Lower lobe of right lung (tissue), 2 donors: ENCODE results near the gene NPTX1. TPM values are rescaled to one million over a fixed set of nuclear protein-coding genes. Genes with fewer than 3 reads are reported as not detected.
A peak's percentile ranks its signal among the peaks of the same experiment; 100 is the strongest.

ENCODE experiments used
- ATAC-seq, 2 donors: fragments of 200-7000 bp; cut with Tn5 transposase; one replicate each; pipeline ENCODE4 v1.9.1; 2020 to 2022; ENCODE audit warnings: mild to moderate bottlenecking in 2 of 2, moderate library complexity in 2 of 2
- DNase-seq: peaks from one replicate; pipeline ENCODE4 v3.0.0-alpha.2; 2020
- H3K27ac ChIP-seq: fragments of 200-600 bp; one replicate; pipeline ENCODE4 v1.8.0; 2022
- H3K27me3 ChIP-seq: fragments of 200-600 bp; one replicate; pipeline ENCODE4 v1.8.0; 2022; ENCODE audit warnings: low read depth
- H3K36me3 ChIP-seq: fragments of 200-600 bp; one replicate; pipeline ENCODE4 v1.8.0; 2022; ENCODE audit warnings: mild to moderate bottlenecking
- H3K4me1 ChIP-seq: fragments of 200-600 bp; one replicate; pipeline ENCODE4 v1.8.0; 2022
- H3K4me3 ChIP-seq: fragments of 200-600 bp; one replicate; pipeline ENCODE4 v1.8.0; 2022; ENCODE audit warnings: mild to moderate bottlenecking
- H3K9me3 ChIP-seq: fragments of 200-600 bp; one replicate; pipeline ENCODE4 v1.8.0; 2022
- CTCF ChIP-seq: fragments of 200-600 bp; IDR thresholded peaks from one replicate; pipeline ENCODE4 v1.8.0; 2022; ENCODE audit warnings: antibody characterized with exemption, mild to moderate bottlenecking
- intact Hi-C: fragments of 100-400 bp; cut with DNase I; formaldehyde crosslinking; loops from one replicate; pipeline ENCODE4 v1.11.0; 2022
- total RNA-seq: library from RNA; stranded (reverse); fragmentation: NEBNext Ultra II Directional; extraction: Animal tissue kit (Norgen Biotek cat#: 25700); gene quantifications from one replicate; pipeline ENCODE4 v1.2.1, GENCODE V29; 2021
- donor health status: DM: no; HTN: yes; CAD: no; lungs with severe emphysema.

The NPTX1 gene
- total RNA-seq, 1 donor from 2014 or later, result 2.1 TPM

GRCh38 chr17:80432350-80432955 is 44.0 kb downstream of the NPTX1 start:
- Histone ChIP-seq H3K4me1 (no peaks in the 10 kb centered on the region), H3K4me3 (no peak overlapping the region), H3K36me3 (peaks cover 18% of the 10 kb centered on the region), H3K9me3 (no peaks in the 10 kb centered on the region), H3K27me3 (no peaks in the 10 kb centered on the region), H3K27ac (no peak overlapping the region)
- ATAC-seq, result no peak
- TF ChIP-seq CTCF, result no peak
- peak; percentile 37 for DNase-seq
- intact Hi-C loops, result no loop called here

- Histone ChIP-seq H3K4me1 (peaks cover 7% of the 10 kb centered on the region), H3K27me3 (no peaks in the 10 kb centered on the region), H3K27ac (no peak overlapping the region), H3K9me3 (no peaks in the 10 kb centered on the region), H3K36me3 (peaks cover 18% of the 10 kb centered on the region), H3K4me3 (no peak overlapping the region)
- peak; percentile 40 for DNase-seq
- no peak for ATAC-seq
- intact Hi-C loops, result no loop called here
- TF ChIP-seq CTCF, result no peak
Observed at GRCh38 chr17:80431246-80432195, 44.9 kb downstream of the NPTX1 start.

GRCh38 chr17:80430446-80431245 is 45.8 kb downstream of the NPTX1 start:
- intact Hi-C loops, result no loop called here
- no peak overlapping the region for H3K27ac ChIP-seq
- peaks cover 7% of the 10 kb centered on the region for H3K4me1 ChIP-seq
- H3K27me3 ChIP-seq, result no peaks in the 10 kb centered on the region
- TF ChIP-seq CTCF, result no peak
- ATAC-seq, result no peak
- H3K4me3 ChIP-seq, result no peak overlapping the region
- H3K9me3 ChIP-seq, result no peaks in the 10 kb centered on the region
- H3K36me3 ChIP-seq, result peaks cover 18% of the 10 kb centered on the region
- peak; percentile 42 for DNase-seq

GRCh38 chr17:80429356-80430275 is 46.8 kb downstream of the NPTX1 start:
- ATAC-seq (no peak), DNase-seq (no peak)
- no peaks in the 10 kb centered on the region for H3K9me3 ChIP-seq
- no peaks in the 10 kb centered on the region for H3K27me3 ChIP-seq
- TF ChIP-seq CTCF, result no peak
- H3K27ac ChIP-seq, result no peak overlapping the region
- peaks cover 7% of the 10 kb centered on the region for H3K4me1 ChIP-seq
- intact Hi-C loops, result loop anchor here (10.0 kb wide), 1 partner anchor 145 kb away; no protein-coding TSS in a partner anchor
- peaks cover 18% of the 10 kb centered on the region for H3K36me3 ChIP-seq
- no peak overlapping the region for H3K4me3 ChIP-seq
